Stimulated activated CD8-positive, alpha-beta memory T cell treated with anti-CD3 and anti-CD28 coated beads, Interleukin-12 subunit alpha, Interleukin-12 subunit beta, amount 100 ng/mL, for 24 hours (primary cell): ENCODE measurements around the gene ADAM33.

Experiments used
- DNase-seq: peaks from one replicate; pipeline ENCODE4 v3.0.0-alpha.2; 2020; ENCODE audit errors: extremely low read depth

The ADAM33 gene

DNA sequence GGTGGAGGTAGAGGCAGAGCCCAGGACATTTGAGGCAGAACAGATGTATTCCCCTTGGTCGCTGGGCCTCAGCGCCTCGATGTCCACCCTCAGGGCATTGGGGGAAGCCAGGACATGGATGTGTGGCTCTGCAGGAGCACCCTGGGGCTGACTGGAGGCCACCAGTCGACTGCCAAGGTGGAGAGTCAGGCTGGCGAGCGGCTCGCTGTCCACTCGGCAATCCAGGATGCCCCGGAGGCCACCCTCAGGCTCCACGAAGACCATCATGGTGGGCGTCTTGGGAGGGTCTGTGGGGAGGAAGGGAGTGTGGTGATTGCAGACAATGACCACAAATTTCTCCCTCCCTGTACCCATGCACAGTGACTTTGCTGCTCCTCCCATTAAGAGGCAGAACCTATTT lies 8.2 kb upstream of the ADAM33 start:
- DNase-seq, result no peak

DNA sequence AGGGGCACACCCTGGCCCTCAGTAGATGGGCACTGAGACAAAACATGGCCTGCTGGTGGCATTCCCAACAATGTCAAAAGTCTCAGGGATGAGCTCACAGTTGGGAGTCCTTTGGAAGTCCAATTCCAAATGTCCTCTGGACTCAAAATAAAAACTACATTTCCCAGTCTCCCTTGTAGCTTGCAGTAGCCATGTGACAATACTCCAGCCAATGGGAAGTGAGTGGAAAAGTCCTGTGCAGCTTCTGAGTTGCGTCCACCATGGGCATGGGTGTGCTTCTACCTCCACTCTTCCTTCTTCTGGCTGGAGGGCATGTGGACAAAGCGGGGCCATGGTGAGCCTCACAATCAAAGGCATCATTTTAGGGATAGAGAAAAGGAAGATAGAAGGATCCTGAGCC lies 5.8 kb upstream of the ADAM33 start:
- no peak for DNase-seq

GRCh38 chr20:3686867-3687321 lies 5.1 kb upstream of the ADAM33 start:
- no peak for DNase-seq

DNA sequence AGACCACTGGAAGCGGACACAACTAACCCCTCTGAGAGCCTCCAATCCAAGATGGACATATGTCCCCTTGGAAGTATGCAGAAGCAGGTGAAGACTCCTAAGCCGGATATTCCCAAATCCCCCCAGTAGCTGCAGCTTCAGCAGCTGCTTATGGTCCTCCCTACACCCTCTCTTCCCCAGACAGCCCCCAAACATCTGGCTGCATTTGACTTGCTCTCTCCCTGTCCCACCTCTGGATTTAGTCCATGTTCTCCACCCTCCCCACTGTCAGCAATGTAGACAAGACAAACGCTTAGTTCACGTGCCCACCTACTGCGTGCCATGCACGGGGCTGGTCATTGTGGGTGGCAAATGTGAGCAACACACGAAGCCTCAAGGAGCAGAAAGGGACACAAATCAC lies 4.6 kb upstream of the ADAM33 start:
- DNase-seq, result no peak

GRCh38 chr20:3685341-3685740 lies 3.5 kb upstream of the ADAM33 start:
- DNase-seq, result no peak

DNA sequence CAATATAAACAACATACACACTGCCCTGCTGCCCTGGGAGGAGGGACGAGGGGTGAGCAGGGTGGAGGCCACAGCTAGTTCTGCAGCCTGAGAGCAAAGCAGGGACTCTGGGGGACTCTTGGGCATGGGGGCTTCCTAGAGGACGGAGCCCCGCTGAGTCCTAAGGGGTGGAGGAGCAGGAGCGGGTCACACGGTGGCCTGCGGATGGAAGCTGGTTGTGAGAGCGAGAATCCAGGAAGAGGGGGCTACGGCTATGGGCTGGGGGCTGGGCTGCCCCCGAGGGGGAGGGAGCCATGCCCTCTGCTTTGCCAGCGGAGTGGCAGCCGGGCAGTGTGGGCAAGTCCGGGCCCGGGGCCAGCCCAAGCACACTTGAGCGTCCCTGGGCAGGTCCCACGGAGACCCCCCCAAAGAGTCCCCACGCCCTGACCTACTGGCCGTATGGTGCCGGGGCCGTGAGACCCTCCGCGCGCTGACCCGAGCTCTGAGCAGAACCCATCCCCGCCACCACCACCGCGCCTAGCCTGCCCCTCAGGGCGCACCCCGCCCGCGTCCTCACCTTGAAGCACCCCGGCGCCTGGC lies 369 bp downstream of the ADAM33 start:
- no peak for DNase-seq

GRCh38 chr20:3680701-3681351 lies 984 bp downstream of the ADAM33 start:
- no peak for DNase-seq

GRCh38 chr20:3679749-3680700 lies 1.8 kb downstream of the ADAM33 start:
- no peak for DNase-seq

DNA sequence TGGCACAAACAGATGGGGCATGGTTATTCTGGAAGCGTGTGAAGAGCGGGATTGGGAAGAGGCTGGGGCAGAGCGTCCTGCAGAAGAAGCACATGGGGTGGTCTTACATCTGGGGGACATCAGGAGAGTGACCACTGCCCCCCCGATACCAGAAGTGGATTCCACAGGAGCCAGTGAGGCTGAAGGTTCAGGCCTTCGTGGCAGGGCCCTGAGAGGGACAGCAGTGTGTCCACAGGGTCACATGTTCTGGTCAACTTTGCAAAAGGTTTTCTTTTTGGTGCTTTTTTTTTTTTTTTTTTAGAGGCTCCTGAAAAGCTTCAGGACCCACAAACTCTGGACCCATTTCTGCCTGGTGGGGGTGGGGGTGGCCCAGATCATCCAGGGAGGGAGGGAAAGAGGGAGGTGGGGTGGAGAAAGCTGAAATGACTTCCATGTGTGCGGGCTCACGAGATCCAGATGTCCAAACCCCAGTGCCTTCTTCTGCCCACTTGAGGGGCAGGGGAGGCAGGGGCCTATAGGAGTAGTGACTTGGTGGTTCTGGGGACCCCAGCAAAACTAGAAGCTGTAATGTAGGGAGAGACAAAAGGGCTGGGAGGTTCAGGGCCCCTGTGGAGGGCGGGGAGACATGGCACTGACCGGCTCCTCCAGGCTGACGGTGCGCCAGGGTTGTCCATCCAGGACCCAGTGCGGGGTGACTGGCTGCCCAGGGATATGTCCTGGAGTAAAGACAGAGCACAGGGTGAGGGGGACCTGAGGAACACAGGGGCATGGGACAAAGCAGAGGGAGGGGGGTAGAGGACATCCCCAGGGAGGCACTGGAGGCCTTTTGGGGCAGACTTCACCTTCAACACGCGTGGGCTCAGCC lies 2.7 kb downstream of the ADAM33 start:
- no peak for DNase-seq

DNA sequence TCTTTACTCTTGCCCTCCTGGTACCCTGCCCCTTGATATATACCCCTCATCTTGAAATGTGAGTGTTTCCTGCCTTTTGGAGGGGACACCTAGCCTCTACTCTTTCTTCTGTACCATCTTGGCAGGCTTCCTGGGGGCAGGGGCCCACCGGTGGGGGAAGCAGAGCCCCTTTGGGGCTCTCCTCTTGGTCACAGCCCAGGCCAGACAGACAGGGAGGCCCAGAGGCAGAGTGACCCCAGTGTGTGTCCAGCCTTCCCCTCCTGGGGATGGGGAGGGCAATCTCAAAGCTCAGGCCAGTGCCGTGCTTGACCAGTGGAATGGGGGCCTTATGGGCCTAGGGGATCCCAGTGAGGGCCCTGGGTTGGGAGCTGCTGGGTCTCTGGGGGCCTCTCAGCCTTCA lies 3.6 kb downstream of the ADAM33 start:
- no peak for DNase-seq

DNA sequence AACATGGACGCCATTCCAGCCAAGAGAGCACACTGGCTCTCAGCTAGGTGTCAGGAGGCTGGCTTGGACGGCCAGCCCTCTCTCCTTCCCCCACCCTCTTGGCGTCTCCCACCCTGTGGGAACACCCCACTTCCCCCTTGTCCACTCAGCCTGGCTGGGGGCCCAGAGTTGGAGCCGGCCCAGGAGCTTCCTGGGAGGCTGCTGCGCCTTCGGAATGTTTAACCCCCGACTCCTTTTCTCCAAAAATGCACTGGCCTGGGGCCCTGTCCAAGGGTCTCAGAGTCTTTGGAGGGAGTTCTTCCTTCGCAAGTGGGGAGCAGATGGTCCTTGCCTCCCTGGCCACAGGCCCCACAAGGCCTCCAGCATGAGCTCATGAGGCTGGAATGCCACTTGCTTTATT lies 4.1 kb downstream of the ADAM33 start:
- no peak for DNase-seq

- no peak for DNase-seq
Measured at GRCh38 chr20:3674995-3675900, 6.6 kb downstream of the ADAM33 start.

GRCh38 chr20:3674447-3674846 lies 7.4 kb downstream of the ADAM33 start:
- no peak for DNase-seq

DNA sequence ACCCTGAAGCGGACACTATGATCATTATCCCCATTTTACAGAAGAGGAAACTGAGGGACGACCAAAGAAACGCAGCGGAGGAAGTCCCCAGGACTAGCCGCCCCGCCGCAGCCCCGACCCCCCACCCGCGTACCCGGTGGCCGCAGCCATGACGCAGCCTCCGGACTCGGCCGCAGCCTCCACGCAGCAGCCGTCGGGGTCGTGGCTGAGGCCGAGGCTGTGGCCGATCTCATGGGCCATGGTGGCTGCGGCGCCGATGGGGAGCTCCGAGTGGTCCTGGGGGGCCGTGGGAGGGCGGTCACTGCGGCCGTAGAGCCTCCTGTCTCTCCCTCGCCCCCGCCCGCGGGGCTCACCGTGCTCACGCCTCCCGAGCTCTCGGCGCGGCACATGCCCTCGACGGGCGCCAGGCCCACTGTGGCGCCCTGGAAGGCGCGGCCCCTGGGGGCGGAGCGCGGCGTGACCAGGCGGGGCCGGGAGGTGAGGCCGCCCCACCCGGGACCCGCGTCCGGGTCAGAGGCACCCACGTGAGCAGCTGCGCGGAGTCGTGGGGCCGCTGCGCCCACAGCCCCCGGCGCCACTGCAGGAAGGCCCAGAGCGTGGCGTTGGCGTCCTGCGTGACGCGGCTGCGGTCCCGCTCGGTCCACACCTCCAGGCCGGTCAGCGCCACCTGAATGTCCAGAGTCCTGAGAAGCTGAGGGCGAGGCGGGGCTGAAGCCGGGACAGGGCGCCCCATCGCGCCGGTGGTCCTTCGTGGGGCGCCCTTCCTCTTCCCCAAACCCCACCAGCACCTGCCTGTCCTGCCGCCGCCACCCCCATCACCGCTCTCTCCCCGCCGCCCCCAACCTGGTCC lies 8.4 kb downstream of the ADAM33 start:
- no peak for DNase-seq

DNA sequence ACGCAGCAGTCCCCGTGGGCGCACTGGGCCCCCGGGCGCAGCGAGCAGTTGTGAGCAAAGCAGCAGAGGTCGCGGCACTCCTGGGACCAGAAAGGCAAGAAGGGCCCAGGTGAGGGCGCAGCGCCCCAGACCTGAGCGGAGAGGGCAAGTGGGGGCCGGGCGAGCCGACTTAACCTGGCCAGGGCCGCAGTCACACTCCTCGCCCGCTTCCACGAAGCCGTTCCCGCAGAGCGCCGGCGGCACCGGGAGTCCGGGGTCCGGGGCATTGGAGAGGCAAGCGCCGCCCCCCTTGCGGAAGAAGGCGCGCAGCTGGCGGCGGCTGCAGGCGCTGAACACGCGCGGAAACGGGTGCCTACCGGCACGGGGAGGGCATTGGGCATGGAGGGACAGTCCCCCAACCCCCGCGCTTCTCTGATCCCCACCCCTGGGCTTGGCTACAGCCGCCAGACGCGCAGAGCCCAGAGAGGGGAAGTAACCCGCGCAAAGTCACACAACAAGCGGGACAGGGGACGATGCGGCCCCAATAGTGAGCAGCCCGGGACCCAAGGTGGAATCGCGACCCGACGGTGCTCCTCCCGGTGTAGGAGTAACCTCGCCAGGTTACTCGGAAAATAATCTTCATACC lies 9.2 kb downstream of the ADAM33 start:
- no peak for DNase-seq

GRCh38 chr20:3671986-3672546 lies 9.7 kb downstream of the ADAM33 start:
- no peak for DNase-seq

GRCh38 chr20:3670945-3671344 lies 10.9 kb downstream of the ADAM33 start:
- no peak for DNase-seq

DNA sequence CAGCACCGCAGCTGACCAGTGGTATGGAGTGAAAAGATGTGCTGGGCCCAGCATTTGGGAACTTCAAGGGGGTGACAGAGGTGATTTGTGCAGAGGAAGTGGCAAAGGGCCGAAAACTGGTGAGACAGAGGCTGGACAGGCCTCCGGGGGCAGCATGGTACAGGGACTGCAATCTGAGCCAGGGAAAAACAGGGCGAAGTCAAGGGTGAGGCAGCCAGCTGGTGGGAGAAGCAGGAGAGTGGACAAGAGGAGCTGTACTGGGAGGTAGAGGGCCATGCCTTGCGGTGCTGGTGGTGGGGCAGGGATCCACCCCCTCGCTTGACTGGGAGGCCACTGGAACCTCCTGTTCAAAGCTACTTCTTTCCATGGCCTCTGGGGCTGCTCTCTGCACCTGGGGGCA lies 11.3 kb downstream of the ADAM33 start:
- DNase-seq, result no peak
